AG08395 (cell line): ENCODE measurements around the gene ZNF236.
"Not testable (repeated sequence)": the region's sequence is repeated elsewhere in the genome, so short reads cannot be mapped to it uniquely, and the experiment has no call there.

Experiments used
- DNase-seq: peaks from one replicate; pipeline ENCODE4 v3.0.0; 2012; ENCODE audit warnings: mixed read lengths, low spot score

Gene ZNF236

DNA sequence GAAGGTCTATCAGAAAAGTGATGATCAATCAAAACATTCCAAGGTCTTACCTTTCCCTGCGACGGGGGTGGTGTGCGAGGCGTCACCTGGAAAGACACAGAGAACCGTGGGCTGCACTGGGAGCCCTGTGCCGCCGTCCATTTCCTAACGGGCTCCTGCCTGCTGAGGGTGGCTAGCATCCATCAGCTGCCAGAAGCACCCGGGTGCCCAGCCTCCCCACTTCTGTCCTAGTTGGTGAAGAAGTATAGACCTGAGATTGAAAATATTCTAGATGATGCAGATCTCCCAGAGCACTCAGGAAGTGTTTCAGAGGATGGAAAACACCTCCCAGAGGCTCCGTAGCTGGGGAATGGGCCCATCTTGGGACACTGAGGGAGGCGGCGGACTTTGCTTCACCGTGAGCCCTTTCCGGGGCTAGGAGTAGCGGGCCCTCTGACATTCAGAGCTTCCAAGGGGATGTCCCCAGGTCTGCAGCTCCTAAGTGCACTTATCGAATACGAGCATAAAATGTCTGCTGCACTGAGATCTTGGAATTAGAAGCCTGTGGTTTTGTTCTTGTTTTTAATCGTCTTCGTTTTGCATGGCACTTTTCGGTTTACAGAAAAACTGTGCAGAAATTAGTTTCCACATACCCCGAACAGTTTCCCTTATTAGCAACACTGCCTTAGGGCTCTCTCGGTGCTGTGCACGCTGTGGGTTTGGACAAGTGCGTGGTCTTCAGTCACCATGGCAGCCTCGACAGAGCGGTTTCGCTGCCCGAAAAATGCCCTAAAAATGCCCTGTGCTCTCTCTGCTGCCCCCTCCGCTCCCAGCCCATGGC is 166.7 kb downstream of the ZNF236 start:
- no peak for DNase-seq

DNA sequence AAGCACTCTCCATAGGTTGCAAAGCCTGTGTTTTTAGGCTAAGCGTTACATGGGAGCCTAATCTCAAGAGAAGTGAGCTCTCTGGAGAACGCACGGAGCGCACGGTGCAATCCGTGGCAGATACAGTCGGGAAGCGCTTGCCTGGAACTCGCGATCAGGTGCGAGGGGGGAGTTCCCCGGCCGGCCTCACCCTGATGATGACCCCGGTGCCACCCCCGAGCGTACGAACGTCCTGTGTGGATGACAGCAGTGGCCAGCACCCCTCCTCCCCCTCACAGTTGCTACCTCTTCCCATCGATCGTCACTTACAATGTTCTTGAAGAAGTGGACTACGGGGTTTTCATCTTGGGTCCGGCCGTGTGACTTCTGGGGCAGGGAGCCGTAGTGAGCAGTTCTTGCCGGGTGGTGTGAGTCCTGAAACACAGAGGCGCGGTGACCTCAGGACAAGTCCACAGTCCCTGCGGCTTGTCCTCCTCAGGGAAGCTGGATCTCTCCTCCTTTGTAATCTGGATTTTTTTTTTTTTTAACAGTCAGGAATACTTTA is 167.4 kb downstream of the ZNF236 start:
- no peak for DNase-seq

- not testable (repeated sequence) for DNase-seq
Measured at GRCh38 chr18:76990343-76991020, 168.1 kb downstream of the ZNF236 start.

GRCh38 chr18:76991021-76991688 is 168.8 kb downstream of the ZNF236 start:
- no peak for DNase-seq

GRCh38 chr18:76992226-76993084 is 170.1 kb downstream of the ZNF236 start:
- DNase-seq, result no peak

DNA sequence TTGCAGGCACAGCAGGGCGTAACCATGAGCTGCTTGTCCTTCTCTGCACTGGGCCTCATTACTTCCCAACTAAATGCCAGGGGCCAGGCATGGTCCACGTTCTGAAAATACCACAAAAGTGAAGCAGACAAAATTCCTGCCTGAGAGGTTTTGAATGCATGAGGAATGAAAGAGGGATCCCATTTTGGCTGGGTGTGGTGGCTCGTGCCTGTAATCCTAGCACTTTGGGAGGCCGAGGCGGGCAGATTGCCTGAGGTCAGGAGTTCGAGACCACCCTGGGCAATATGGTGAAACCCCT is 170.7 kb downstream of the ZNF236 start:
- DNase-seq, result no peak

DNA sequence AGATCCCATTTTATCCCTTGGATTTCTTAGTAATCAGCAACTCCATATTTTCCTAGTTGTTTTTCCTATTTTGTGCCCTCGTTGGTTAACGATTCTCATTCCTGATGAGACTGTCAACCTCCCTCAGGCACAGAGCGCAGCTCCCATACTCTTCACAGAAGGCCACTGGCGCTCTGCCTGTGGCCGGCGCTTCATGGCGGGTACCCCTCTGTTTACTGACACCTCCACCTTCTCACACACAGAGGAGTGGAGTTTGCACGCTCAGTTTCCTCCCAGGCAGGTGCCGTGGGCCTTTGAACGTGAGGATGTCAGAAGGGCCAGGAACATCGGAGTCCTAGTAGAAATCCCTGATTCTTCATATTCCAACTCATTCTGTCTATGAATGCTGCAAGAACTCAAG is 171.2 kb downstream of the ZNF236 start:
- DNase-seq, result no peak

DNA sequence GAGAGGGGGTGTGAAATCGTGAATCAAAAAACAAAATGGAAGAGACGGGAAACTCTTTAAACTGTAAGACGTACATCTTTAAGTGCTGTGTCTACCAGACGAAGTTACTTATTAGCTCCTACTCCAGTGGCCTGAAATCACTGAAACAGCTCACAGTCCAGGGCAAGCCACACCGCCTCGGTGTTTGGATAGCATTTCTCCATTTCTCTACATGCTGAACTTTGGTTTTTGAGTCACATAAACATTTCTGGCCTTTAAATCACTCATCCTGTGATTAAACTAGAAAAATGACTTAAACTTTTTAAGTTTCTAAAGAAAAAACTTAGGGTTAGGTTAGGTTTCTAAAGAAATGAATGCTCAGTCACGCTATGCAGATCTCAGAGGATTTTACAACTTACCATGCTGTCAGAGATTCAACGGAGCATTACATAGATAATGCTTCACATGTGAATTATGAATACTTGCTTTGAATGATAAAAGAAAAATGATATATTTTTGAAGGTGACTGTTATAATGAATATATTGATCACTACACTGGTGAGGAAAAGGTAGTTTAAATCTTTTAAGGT is 171.8 kb downstream of the ZNF236 start:
- no peak for DNase-seq

GRCh38 chr18:76995896-76996295 is 173.5 kb downstream of the ZNF236 start:
- DNase-seq, result no peak

GRCh38 chr18:76996429-76996828 is 174.1 kb downstream of the ZNF236 start:
- no peak for DNase-seq

DNA sequence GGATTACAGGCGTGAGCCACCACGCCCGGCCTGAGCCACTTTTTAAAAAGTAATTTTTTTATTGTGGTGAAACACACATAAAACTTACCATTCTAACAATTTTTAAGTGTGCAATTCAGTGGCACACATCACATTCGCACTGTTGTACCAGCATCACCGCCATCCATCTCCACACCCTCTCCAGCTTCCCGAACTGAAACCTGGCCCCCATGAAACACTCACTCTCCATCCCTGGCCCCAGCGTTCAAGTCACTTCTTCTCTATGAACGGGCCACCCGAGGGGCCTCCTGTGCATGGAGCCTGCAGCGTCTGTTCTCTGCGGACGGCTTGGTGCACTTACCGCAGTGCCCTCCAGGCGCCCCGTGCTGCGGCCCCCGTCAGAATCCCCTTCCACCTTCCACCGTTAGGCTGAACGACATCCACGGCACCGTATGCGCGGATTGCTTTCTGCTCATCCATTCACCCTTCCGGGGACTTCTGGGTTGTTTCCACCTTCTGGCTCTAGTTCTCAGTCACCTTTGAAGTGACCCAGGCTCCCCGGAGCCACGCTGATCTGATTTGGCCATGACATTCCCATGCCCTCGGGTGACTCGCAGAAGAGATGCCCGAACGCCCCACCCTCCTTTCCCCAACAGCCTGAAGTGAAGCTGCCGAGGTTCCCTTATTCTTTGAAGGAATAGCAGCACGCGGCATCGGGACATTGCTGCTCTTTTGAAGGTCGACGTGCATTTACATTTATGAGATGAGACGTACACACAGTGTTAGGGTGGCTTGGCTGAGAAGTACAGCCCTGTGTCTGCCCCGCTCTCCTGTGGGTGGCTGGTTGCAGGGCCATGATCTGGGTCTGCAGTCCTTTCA is 175.8 kb downstream of the ZNF236 start:
- no peak for DNase-seq

DNA sequence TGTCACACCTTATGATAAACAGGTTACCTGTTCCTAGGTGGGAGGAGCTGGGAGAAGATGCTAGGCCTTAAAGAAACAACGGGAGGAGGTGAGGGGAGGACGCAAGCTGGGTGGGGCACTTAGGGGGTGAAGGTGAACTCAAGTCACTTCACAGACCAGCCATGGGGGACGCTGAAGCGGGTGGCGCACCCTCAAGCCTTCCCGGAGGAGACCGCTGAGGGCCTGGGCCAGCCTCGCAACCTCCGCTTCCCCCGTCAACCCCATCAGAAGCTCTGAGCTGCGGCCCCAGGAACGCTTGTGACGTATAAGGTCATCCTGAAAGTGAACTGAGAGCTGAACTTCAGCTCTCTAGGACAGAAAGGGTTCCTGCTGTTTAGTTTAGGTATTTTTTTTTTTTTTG is 176.7 kb downstream of the ZNF236 start:
- no peak for DNase-seq

GRCh38 chr18:77000527-77000926 is 178.2 kb downstream of the ZNF236 start:
- DNase-seq, result peak; percentile 71

DNA sequence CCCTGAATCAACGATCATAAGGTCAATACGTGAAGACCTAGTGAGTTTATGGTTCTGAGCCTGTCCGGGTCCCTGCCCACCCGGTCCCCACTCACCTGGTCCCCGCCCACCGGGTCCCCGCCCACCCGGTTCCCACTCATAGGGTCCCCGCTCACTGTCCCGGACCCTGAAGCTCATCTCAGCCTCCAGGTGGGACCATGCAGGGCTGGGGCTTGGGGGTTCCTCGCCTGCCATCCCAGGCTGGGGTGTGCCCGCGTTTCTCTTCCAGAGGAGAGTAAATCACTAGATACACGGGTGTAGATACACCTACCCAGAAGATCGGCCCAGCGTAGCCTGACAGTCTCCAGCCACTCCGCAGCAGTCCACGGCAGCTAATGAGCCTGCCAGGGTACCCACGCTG is 178.7 kb downstream of the ZNF236 start:
- DNase-seq, result no peak

DNA sequence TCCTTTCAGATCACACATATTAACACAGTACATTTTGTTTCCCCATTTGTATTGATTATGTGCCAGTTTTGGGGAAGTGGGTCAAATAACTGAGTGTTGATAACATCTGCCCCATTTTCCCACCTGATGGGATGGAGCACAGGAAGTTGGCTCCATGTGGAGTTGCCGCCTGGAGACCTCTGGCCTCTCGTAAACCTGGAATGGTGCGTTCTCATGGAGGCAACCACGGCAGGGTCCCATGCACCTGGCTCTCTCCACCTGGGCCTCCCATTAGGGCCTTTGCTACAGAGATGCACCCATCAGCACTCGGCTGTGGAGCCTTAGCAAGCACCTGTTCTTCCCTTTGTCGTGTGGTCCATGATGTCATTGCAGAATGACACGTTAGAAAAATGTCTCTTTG is 179.6 kb downstream of the ZNF236 start:
- no peak for DNase-seq

DNA sequence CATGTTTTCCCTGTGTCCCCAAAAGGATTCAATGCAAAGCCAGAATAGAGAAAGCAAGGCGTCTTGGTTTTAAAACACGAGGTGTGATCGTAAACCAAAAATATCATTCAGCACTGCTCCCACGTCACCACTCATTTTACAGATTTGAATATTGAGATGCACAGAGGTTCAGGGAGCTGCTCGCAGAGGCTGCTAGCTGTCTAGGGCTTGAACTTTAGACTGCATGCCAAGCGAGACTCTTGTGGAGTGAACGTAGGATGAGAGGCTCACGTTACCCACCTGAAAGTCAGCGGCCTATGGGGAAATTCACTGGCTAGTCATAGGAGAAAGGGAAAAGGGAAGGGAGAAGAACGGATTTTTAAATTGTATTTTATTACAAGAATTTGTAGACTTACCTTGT is 180.1 kb downstream of the ZNF236 start:
- no peak for DNase-seq

DNA sequence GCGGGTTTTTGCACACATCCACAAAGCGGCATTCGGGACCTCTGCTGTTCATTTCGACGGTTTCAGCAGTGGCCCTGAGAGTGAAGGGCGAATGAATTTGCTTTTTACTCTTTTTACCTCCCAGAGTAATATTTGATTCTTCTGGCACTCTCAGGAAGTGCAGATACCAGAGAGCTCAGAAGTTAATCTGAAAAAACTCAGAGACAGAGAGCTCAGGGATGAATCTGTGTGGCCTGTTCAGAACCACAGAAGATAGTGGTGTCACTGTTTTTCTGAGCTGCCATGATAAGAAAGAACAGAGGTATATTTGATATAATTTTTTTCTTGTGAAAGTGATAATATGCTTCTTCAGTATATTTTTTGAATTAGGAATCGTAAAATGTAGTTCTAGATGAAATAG is 181.0 kb downstream of the ZNF236 start:
- no peak for DNase-seq

DNA sequence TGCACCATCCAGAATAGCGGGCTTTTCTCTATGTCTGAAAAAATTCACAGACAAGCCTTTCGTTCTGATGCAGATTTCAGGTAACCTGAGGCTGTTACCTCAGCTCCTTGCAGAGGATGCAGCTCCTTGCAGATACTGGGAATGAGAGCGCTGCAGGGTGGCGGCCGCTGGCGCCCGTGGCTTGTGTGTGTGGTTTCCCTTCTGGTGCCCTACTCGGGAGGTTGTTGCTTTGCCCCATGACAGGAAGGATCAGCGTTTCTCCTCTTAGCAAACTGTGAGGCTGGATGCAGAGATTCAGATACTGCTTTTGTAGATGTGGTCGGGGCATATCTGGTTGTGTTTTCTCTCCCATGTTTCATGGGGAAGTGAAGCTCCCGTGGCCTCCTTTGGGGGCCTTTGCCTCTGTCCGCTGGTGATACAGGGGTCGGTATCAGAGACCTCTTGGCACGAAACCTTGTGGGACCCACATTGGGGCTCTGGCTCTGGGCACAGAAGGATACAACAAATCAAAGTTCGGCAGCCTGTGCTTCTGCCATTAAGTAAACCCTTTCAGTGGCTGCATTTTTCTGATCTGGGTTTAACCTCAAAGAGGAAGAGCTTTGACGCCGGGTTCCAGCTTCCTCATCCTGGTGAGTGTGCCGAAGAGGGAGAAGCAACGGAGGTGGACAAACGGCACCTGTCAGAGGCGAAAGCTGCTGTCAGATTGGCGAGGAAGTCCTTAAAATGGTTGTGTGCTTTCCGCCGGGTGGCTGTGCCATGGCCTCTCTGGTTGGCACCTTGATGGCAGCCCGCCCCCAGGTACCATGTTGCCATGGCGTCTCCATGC is 182.4 kb downstream of the ZNF236 start:
- DNase-seq, result no peak

- DNase-seq, result no peak
Measured at GRCh38 chr18:77005651-77006195, 183.4 kb downstream of the ZNF236 start.
